ENCODE data around the gene LDHAL6B. TPM values are rescaled to one million over a fixed set of nuclear protein-coding genes. Genes with fewer than 3 reads are reported as not detected.
A peak's percentile ranks its signal among the peaks of the same experiment; 100 is the strongest.

Gene LDHAL6B
- total and polyA plus RNA-seq, 8 donors = 0.09 to 0.17 (median 0.15) TPM; not detected in 4

- Histone ChIP-seq H3K36me3 (peaks cover 0 to 22% of the 10 kb centered on the region in 2 donors), H3K27ac (no peak overlapping the region), H3K4me1 (no peaks in the 10 kb centered on the region), H3K4me3 (no peak overlapping the region), H3K9me3 (no peaks in the 10 kb centered on the region), H3K27me3 (no peaks in the 10 kb centered on the region)
- no peak for TF ChIP-seq CTCF (IDR thresholded peaks at IDR 0.05)
- intact Hi-C loops (cut with DNase I) = no loop called here
- ATAC-seq (no peak), DNase-seq (no peak)
These were observed 10.3 kb downstream of the LDHAL6B start for GRCh38 chr15:59216911-59217310.

GRCh38 chr15:59217876-59218498 lies 11.3 kb downstream of the LDHAL6B start:
- Histone ChIP-seq H3K36me3 (peaks cover 0 to 24% of the 10 kb centered on the region in 2 donors), H3K9me3 (no peaks in the 10 kb centered on the region), H3K4me3 (no peak overlapping the region), H3K27ac (no peak overlapping the region), H3K4me1 (no peaks in the 10 kb centered on the region), H3K27me3 (no peaks in the 10 kb centered on the region)
- DNase-seq (no peak), ATAC-seq (no peak)
- no peak for TF ChIP-seq CTCF (IDR thresholded peaks at IDR 0.05)
- intact Hi-C loops (cut with DNase I) = no loop called here

- Histone ChIP-seq H3K27me3 (no peaks in the 10 kb centered on the region), H3K27ac (no peak overlapping the region), H3K9me3 (no peaks in the 10 kb centered on the region), H3K36me3 (peaks cover 0 to 27% of the 10 kb centered on the region in 2 donors), H3K4me1 (no peaks in the 10 kb centered on the region), H3K4me3 (no peak overlapping the region)
- ATAC-seq = no peak
- DNase-seq = no peak
- TF ChIP-seq CTCF (IDR thresholded peaks at IDR 0.05) = no peak
- intact Hi-C loops (cut with DNase I) = no loop called here
These were observed 12.1 kb downstream of the LDHAL6B start for GRCh38 chr15:59218710-59219109.

- TF ChIP-seq CTCF (IDR thresholded peaks at IDR 0.05) = no peak
- peak; percentile 38 for ATAC-seq
These were observed 15.2 kb downstream of the LDHAL6B start for GRCh38 chr15:59221511-59222505.

More at GRCh38 chr15:59221511-59222505, 15.2 kb downstream of the LDHAL6B start:
- H3K27ac ChIP-seq = peak overlapping the region in 1 of 2 donors; percentile 13
- no peak overlapping the region for H3K4me3 ChIP-seq
- H3K4me1 ChIP-seq = peaks cover 0 to 3% of the 10 kb centered on the region in 2 donors
- no peaks in the 10 kb centered on the region for H3K9me3 ChIP-seq
- DNase-seq = no peak
- H3K27me3 ChIP-seq = no peaks in the 10 kb centered on the region
- intact Hi-C loops (cut with DNase I) = no loop called here
- peaks cover 0 to 34% of the 10 kb centered on the region in 2 donors for H3K36me3 ChIP-seq
